T-helper 1 cell (primary cell): Measurements from ENCODE around the gene THOC1.

Source experiments
- DNase-seq, 5 donors: peaks; one replicate each; pipeline ENCODE4 v3.0.0-alpha.2; 2012 to 2020

The THOC1 gene

GRCh38 chr18:211582-211981 lies 56.3 kb downstream of the THOC1 start:
- DNase-seq, result no peak

- no peak for DNase-seq
These were observed 57.1 kb downstream of the THOC1 start for GRCh38 chr18:210733-211132.

- DNase-seq, result no peak
These were observed 57.8 kb downstream of the THOC1 start for GRCh38 chr18:210075-210474.

GRCh38 chr18:199768-200167 lies 68.1 kb downstream of the THOC1 start:
- no peak for DNase-seq

GRCh38 chr18:199214-199613 lies 68.6 kb downstream of the THOC1 start:
- no peak for DNase-seq

- DNase-seq, result no peak
These were observed 72.2 kb downstream of the THOC1 start for GRCh38 chr18:195651-196050.

GRCh38 chr18:192801-193200 lies 75.0 kb downstream of the THOC1 start:
- DNase-seq, result no peak

- DNase-seq, result no peak
These were observed 76.1 kb downstream of the THOC1 start for GRCh38 chr18:191725-192124.

GRCh38 chr18:189254-189653 lies 78.6 kb downstream of the THOC1 start:
- no peak for DNase-seq

GRCh38 chr18:183769-184168 lies 84.1 kb downstream of the THOC1 start:
- DNase-seq, result no peak

- no peak for DNase-seq
These were observed 86.1 kb downstream of the THOC1 start for GRCh38 chr18:181711-182110.

GRCh38 chr18:179499-179898 lies 88.3 kb downstream of the THOC1 start:
- peak in 1 of 5 donors; percentile 3 for DNase-seq

GRCh38 chr18:172361-172760 lies 95.5 kb downstream of the THOC1 start:
- no peak for DNase-seq
